GM08714 (cell line): Measurements from ENCODE around the gene FAIM.
"Not testable (repeated sequence)": the region's sequence is repeated elsewhere in the genome, so short reads cannot be mapped to it uniquely, and the experiment has no call there.

Experiments
- H3K4me3 ChIP-seq: fragments of 200-500 bp; sonication (Bioruptor generic); 2 replicates; pipeline ENCODE4 v1.5.1; 2014; ENCODE audit warnings: mild to moderate bottlenecking, low read length, inconsistent platforms
- ZNF274 ChIP-seq: IDR thresholded peaks from 2 replicates; pipeline ENCODE4 v1.6.1; 2012; ENCODE audit warnings: mild to moderate bottlenecking, low read depth, low read length

Gene FAIM

GRCh38 chr3:138640537-138640936, 32.0 kb downstream of the FAIM start:
- no peak for TF ChIP-seq ZNF274

GRCh38 chr3:138642226-138642926, 33.8 kb downstream of the FAIM start:
- no peak for TF ChIP-seq ZNF274

More at GRCh38 chr3:138640537-138640936, 32.0 kb downstream of the FAIM start:
- H3K4me3 ChIP-seq: no peak overlapping the region

GRCh38 chr3:138642927-138643253, 34.3 kb downstream of the FAIM start:
- no peak overlapping the region for H3K4me3 ChIP-seq
- TF ChIP-seq ZNF274: no peak

More at GRCh38 chr3:138642226-138642926, 33.8 kb downstream of the FAIM start:
- H3K4me3 ChIP-seq: no peak overlapping the region

- no peak for TF ChIP-seq ZNF274
- no peak overlapping the region for H3K4me3 ChIP-seq
These were observed 37.4 kb downstream of the FAIM start for GRCh38 chr3:138646008-138646407.

GRCh38 chr3:138646513-138646912, 37.9 kb downstream of the FAIM start:
- TF ChIP-seq ZNF274: no peak
- no peak overlapping the region for H3K4me3 ChIP-seq

DNA sequence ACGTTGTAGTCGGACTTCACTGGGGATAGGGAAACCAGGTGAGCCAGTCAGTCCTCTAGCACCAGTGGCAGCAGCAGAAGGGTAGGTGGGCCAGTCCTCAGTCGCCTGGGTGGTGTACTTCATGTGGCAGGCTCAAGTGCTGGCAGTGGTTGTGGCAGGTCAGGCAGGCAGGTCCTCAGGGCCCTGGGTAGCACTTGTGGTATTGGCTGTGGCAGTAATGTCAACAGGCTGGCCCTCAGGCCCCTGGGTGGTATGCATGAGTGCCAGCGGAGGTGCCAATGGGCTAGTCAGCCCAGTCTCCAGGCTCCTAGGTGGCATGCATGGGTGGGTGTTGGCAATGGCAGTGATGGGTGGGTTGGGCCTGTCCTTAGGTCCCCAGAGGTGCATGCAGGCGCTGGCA, 40.6 kb downstream of the FAIM start:
- no peak overlapping the region for H3K4me3 ChIP-seq

GRCh38 chr3:138653567-138653966, 45.0 kb downstream of the FAIM start:
- no peak for TF ChIP-seq ZNF274
- no peak overlapping the region for H3K4me3 ChIP-seq

More for the DNA sequence above, 40.6 kb downstream of the FAIM start:
- no peak for TF ChIP-seq ZNF274

DNA sequence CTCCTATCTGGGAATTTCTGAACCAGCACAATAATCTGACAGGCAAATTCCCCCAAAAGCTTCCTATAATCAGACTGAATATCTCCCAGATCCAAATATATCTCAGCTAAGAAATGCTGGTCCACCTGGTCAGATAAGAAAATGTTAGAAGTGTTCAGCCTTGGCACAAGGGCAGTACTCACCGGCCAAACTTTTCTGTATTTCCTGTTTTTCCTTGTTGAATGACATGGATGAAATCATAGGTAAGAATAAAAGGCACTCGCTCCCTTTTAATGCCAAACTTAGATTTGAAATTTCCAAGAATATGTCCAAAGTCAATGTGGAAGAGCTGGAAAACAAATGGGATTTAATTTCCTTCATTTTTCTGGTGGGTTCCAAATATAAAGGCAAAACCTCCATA, 48.9 kb downstream of the FAIM start:
- no peak overlapping the region for H3K4me3 ChIP-seq
- TF ChIP-seq ZNF274: no peak

- no peak overlapping the region for H3K4me3 ChIP-seq
- TF ChIP-seq ZNF274: no peak
These were observed 59.5 kb downstream of the FAIM start for GRCh38 chr3:138668107-138668506.

- no peak overlapping the region for H3K4me3 ChIP-seq
- TF ChIP-seq ZNF274: no peak
These were observed 61.8 kb downstream of the FAIM start for GRCh38 chr3:138670407-138670806.

DNA sequence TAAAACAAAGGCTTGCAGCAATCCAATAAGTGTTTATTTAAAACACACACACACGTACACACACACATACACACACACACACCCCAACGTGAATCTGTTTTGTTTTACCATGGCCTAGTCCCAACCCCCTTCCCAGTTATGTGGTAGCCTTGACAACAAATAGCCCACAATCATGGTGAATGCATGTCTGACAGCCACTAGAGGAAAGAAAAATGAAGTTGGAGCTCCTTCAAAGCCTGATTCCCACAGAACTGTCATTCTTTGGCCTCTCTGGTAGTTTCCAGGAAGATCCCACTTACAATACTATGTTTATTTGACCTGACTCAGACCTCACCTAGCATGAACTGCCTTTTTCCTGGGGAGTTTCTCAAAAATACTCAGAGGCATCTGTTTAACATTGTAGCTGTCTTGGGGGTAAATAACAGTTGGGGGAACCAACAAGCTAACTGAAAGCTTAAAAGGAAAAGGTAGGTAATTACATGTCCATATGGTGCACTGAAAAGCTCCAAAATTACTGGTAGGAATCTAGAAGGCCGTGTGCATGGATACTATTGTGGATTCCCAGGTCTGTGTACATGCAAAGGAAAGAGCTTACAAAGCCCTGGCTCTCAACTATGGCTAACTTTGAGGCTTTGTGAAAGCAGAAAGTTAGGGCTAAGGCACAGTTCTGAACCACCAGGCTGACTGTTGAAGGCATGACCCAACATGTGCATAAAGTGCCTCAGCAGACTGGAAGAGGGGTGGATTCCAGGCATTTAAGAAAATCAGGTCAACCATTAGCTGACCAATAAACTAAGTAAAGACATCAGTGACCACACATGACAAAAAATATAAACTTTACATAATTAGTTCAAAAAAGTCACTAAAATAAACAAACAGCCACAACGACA, 65.3 kb downstream of the FAIM start:
- TF ChIP-seq ZNF274: no peak
- H3K4me3 ChIP-seq: no peak overlapping the region

DNA sequence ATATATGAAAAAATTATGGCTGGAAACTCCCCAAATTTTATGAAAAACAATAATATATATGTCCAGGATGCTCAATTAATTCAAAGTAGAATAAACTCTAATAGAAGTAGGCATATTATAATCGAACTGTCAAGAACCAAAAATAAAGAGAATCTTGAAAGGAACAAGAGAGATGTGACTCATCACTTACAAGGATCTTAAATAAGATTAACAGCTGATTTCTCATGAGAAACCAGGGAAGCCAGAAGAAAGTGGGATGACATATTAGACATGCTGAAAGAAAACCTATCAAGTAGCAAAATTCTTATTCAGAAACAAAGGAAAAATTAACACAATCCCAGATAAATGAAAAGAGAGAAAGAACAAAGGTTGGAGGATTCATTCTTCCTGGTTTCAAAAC, 66.8 kb downstream of the FAIM start:
- no peak overlapping the region for H3K4me3 ChIP-seq
- no peak for TF ChIP-seq ZNF274

DNA sequence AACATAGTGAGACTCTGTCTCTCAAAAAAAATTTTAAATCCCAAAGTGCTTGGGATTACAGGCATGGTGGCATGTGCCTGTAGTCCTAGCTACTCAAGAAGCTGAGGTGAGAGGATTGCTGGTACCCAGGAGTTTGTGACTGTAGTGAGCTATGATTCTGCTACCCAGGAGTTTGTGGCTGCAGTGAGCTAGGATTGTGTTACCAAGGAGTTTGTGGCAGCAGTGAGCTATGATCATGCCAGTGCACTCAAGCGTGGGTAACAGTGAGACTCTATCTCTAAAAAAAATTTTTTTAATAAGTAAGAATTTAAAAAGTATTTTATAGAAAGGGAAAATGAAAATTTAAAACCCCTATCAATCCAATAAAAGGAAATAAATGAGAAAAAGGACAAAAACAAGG, 69.5 kb downstream of the FAIM start:
- no peak overlapping the region for H3K4me3 ChIP-seq
- no peak for TF ChIP-seq ZNF274

DNA sequence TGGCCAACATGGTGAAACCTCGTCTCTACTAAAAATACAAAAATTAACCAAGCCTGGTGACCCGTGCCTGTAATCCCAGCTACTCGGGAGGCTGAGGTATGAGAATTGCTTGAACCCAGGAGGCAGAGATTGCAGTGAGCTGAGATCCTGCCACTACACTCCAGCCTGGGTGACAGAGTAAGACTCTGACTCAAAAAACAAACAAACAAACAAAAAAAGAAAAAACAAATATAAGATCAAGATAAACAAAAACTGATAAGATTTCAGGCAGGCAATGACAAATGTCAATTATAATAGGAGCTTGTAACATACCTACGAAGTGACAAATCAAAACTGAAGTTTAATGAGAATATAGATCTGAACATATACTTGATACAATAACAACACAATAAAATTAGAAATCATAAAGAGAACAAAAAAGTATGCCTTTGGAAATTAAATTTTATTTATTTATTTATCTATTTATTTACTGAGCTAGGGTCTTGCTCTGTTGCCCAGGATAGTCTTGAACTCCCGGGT, 70.4 kb downstream of the FAIM start:
- TF ChIP-seq ZNF274: no peak
- no peak overlapping the region for H3K4me3 ChIP-seq

DNA sequence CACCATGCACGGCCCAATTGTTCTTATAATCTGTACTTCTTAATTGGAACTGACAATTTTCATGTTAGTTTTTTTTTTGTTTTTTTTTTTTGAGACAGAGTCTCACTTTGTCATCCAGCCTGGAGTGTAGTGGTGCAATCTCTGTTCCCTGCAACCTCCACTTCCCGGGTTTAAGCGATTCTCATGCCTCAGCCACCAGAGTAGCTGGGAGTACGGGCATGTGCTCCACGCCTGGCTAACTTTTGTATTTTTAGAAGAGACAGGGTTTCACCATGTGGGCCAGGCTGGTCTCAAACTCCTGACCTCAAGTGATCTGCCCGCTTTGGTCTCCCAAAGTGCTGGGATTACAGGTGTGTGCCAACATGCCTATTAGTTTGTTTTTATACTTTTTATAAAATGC, 72.4 kb downstream of the FAIM start:
- not testable (repeated sequence) for H3K4me3 ChIP-seq
